RWPE2 (cell line): ENCODE data around the gene PEAK3.
A peak's percentile ranks its signal among the peaks of the same experiment; 100 is the strongest.

ENCODE experiments used
- ATAC-seq: fragments of 200-7000 bp; cut with Tn5 transposase; 3 replicates; pipeline ENCODE4 v1.9.1; 2021; ENCODE audit warnings: low read depth
- DNase-seq: peaks from one replicate; pipeline ENCODE4 v3.0.0-alpha.2; 2020; ENCODE audit warnings: low spot score
- H3K27ac ChIP-seq: fragments of 450-650 bp; 2 replicates; pipeline ENCODE4 v1.5.1; 2017; ENCODE audit warnings: mild to moderate bottlenecking; ENCODE audit not compliant: poor library complexity, severe bottlenecking
- H3K27me3 ChIP-seq: fragments of 250-450 bp; sonication (Bioruptor Pico); 2 replicates; pipeline ENCODE4 v1.5.1; 2021; ENCODE audit warnings: mild to moderate bottlenecking, moderate library complexity; ENCODE audit not compliant: insufficient read depth, poor library complexity, severe bottlenecking
- H3K36me3 ChIP-seq: fragments of 250-450 bp; sonication (Bioruptor Pico); 2 replicates; pipeline ENCODE4 v1.5.1; 2020; ENCODE audit warnings: low read depth, mild to moderate bottlenecking, moderate library complexity
- H3K4me1 ChIP-seq: fragments of 250-450 bp; sonication (Bioruptor Pico); 2 replicates; pipeline ENCODE4 v1.5.1; 2021; ENCODE audit warnings: mild to moderate bottlenecking, moderate library complexity; ENCODE audit not compliant: insufficient read depth, poor library complexity, severe bottlenecking
- H3K4me3 ChIP-seq: fragments of 250-450 bp; sonication (Bioruptor Pico); 2 replicates; pipeline ENCODE4 v1.5.1; 2021; ENCODE audit warnings: mild to moderate bottlenecking, moderate library complexity; ENCODE audit not compliant: severe bottlenecking
- H3K9me3 ChIP-seq: fragments of 250-450 bp; sonication (Bioruptor Pico); 2 replicates; pipeline ENCODE4 v1.5.1; 2021; ENCODE audit warnings: mild to moderate bottlenecking, moderate library complexity; ENCODE audit not compliant: severe bottlenecking
- TF ChIP-seq, protein P1 (sequence below): fragments of 450-650 bp; IDR thresholded peaks from one replicate; pipeline ENCODE4 v1.5.1; 2017; ENCODE audit warnings: mild to moderate bottlenecking, moderate library complexity; ENCODE audit not compliant: poor library complexity, severe bottlenecking

PEAK3 gene

DNA sequence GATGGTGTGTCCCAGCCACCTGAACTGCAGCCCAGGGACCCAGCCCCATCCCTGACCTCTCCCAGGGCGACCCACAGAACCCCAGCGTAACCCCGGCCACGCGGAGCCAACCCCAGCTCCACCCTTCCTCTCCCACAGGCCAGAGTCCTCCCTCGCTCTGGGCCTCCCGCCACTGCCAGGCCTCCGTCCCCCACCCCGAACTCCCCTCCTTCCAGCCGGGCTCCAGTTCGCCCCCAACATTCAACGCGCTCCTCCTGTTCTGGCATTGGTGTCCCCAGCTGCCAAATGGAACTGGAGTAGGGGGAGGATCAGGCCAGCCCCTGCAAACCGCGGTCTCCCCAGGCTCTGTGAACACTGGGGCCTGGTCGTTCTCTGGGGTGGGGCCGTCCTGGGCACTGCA is 18.6 kb upstream of the PEAK3 start:
- DNase-seq, result no peak
- Histone ChIP-seq H3K36me3 (no peaks in the 10 kb centered on the region), H3K9me3 (no peaks in the 10 kb centered on the region), H3K4me3 (no peak overlapping the region), H3K27ac (no peak overlapping the region), H3K27me3 (no peaks in the 10 kb centered on the region), H3K4me1 (no peaks in the 10 kb centered on the region)
- ATAC-seq, result no peak
- TF ChIP-seq, protein P1, sequence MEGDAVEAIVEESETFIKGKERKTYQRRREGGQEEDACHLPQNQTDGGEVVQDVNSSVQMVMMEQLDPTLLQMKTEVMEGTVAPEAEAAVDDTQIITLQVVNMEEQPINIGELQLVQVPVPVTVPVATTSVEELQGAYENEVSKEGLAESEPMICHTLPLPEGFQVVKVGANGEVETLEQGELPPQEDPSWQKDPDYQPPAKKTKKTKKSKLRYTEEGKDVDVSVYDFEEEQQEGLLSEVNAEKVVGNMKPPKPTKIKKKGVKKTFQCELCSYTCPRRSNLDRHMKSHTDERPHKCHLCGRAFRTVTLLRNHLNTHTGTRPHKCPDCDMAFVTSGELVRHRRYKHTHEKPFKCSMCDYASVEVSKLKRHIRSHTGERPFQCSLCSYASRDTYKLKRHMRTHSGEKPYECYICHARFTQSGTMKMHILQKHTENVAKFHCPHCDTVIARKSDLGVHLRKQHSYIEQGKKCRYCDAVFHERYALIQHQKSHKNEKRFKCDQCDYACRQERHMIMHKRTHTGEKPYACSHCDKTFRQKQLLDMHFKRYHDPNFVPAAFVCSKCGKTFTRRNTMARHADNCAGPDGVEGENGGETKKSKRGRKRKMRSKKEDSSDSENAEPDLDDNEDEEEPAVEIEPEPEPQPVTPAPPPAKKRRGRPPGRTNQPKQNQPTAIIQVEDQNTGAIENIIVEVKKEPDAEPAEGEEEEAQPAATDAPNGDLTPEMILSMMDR, result no peak

DNA sequence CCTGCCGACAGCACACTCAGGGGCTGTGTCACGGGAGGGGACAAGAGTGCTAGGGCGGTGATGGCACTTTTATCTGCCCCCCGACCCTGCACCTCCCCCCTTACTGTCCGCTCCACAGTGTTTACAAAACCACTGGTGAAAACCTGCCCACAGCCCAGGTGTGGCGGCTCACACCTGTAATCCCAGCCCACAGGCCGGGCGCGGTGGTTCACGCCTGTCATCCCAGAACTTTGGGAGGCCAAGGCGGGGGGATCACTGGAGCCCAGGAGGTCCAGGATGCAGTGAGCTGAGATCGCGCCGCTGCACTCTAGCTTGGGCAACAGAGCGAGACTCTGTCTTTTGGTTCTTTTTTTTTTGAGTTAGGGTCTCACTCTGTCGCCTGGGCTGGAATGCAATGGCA is 14.2 kb upstream of the PEAK3 start:
- TF ChIP-seq, protein P1, result no peak
- no peak overlapping the region for H3K27ac ChIP-seq
- H3K4me1 ChIP-seq, result no peaks in the 10 kb centered on the region
- DNase-seq (no peak), ATAC-seq (no peak)
- H3K9me3 ChIP-seq, result no peaks in the 10 kb centered on the region
- H3K4me3 ChIP-seq, result no peak overlapping the region
- H3K27me3 ChIP-seq, result peaks cover 15% of the 10 kb centered on the region
- H3K36me3 ChIP-seq, result no peaks in the 10 kb centered on the region

DNA sequence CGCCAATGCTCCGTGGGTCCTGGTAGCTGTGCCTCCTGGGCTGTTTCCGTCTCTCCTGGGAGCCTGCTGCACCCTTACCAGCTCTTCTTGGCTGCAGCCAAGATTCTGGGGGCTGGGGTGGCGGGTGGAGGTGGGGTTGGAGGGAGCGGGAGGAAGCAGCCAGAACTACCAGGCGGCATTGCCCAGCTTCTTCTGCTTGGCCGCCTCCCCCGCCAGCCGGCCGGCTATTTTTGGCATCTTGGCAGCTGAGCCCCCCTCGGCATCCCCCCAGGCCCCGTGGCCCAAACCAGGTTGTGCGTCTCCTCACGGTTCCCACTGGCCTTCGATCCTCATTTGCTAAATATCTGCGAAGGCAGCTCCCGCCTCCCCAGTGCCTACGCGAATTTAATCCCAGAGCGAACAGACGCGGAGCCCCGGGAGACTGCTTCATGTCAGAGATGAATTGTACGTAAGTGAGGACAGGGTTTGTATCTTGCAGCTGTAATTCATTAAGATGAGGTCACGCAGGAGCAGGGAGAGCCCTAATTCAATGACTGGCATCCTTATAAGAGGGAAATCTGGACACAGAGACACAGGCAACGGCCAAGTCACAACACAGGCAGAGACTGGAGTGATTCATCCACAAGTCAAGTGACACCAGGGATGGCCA is 12.8 kb upstream of the PEAK3 start:
- TF ChIP-seq, protein P1, result no peak
- ATAC-seq, result no peak
- Histone ChIP-seq H3K27me3 (peaks cover 28% of the 10 kb centered on the region), H3K4me3 (no peak overlapping the region), H3K36me3 (no peaks in the 10 kb centered on the region), H3K9me3 (no peaks in the 10 kb centered on the region), H3K4me1 (no peaks in the 10 kb centered on the region), H3K27ac (no peak overlapping the region)
- no peak for DNase-seq

DNA sequence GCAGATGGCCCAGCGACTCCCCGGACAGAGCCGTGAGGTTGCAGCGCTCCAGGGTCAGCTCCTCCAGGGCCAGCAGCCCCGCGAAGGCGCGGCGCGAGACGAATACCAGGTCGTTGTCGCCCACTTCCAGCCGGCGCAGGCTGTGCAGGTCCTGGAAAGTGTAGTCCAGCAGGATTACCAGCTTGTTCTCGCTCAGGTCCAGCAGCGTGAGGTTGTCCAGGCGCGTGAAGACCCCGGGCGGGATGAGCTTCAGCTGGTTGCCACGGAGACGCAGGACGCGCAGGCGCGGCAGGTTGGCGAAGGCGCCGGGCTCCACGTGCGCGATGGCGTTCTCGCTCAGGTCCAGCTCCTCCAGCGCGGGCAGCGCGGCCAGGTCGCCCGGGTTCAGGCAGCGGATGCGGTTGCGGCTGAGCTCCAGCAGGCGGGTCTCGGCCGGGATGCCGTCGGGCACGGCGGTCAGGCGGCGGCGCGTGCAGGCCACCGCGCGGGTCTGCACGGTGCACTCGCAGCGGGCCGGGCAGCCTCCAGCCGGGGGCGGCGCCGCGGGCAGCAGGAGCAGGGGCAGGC is 9.3 kb upstream of the PEAK3 start:
- DNase-seq, result peak; percentile 57
- no peak overlapping the region for H3K27ac ChIP-seq
- TF ChIP-seq, protein P1, result no peak

More for the DNA sequence above, 9.3 kb upstream of the PEAK3 start:
- Histone ChIP-seq H3K4me3 (no peak overlapping the region), H3K9me3 (no peaks in the 10 kb centered on the region), H3K36me3 (no peaks in the 10 kb centered on the region), H3K4me1 (no peaks in the 10 kb centered on the region), H3K27me3 (peaks cover 46% of the 10 kb centered on the region)
- no peak for ATAC-seq
